Measurements from ENCODE around the gene NGB.

- TF ChIP-seq CTCF (IDR thresholded peaks at IDR 0.05) (no peak), POLR2A (IDR thresholded peaks at IDR 0.05; ENCODE audit: low read depth) (no peak), EP300 (IDR thresholded peaks at IDR 0.05) (no peak)
Measured at GRCh38 chr14:77311217-77311616, 40.2 kb upstream of the NGB start.

All from esophagus muscularis mucosa (tissue), 4 donors.